AG10803 (cell line): ENCODE data around the gene CNTLN.
"Not testable (repeated sequence)": the region's sequence is repeated elsewhere in the genome, so short reads cannot be mapped to it uniquely, and the experiment has no call there.

Experiments
- DNase-seq: peaks from one replicate; pipeline ENCODE4 v3.0.0; 2010; ENCODE audit warnings: low read depth
- H3K4me3 ChIP-seq: 2 replicates; pipeline ENCODE4 v1.5.1; 2011; ENCODE audit warnings: mild to moderate bottlenecking, low read length, control low read depth
- TF ChIP-seq, protein P1 (sequence below): conservative IDR thresholded peaks from 2 replicates; pipeline ENCODE4 v1.5.1; 2011; ENCODE audit warnings: mild to moderate bottlenecking, low read length, control low read depth, inconsistent platforms

The CNTLN gene

DNA sequence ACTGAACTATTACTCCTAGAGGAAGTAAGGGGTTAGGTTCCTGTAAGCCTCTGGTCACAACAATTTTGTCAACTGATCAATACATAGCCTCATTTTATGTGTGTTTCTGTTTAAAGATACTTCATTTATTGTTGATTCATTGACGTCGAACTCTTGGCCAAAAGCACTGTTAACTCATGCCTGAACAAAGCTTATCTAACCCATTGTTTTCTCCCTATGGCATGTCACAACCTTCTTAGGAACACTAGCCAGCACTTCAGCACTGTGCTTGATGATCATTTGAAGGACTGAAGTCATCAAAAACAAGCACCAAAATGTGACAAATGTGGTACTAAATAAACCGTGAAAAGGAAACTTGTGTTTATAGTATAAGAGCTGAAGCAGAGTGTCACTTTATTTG, 13.5 kb downstream of the CNTLN start:
- TF ChIP-seq, protein P1, sequence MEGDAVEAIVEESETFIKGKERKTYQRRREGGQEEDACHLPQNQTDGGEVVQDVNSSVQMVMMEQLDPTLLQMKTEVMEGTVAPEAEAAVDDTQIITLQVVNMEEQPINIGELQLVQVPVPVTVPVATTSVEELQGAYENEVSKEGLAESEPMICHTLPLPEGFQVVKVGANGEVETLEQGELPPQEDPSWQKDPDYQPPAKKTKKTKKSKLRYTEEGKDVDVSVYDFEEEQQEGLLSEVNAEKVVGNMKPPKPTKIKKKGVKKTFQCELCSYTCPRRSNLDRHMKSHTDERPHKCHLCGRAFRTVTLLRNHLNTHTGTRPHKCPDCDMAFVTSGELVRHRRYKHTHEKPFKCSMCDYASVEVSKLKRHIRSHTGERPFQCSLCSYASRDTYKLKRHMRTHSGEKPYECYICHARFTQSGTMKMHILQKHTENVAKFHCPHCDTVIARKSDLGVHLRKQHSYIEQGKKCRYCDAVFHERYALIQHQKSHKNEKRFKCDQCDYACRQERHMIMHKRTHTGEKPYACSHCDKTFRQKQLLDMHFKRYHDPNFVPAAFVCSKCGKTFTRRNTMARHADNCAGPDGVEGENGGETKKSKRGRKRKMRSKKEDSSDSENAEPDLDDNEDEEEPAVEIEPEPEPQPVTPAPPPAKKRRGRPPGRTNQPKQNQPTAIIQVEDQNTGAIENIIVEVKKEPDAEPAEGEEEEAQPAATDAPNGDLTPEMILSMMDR = no peak
- no peak overlapping the region for H3K4me3 ChIP-seq
- DNase-seq = no peak

DNA sequence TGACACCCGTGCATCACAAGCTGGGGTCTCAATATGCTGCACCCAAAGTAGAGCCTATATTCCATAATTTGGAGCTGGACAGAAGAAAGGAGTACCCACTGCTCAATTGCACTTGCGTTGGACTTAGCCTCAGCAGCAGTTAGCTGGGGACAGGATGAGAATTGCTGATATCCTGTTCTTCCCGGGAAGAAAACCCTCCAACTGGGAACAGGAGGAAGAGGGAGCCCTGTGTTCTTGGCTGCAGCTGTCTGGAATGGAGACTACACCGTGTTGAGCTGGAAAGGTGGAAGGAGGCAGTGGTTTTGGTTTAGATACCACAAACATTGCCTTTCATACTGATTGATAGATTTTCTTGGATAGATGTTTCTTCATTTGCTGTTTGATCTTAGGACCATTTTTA, 24.6 kb downstream of the CNTLN start:
- H3K4me3 ChIP-seq = no peak overlapping the region
- TF ChIP-seq, protein P1 = no peak

DNA sequence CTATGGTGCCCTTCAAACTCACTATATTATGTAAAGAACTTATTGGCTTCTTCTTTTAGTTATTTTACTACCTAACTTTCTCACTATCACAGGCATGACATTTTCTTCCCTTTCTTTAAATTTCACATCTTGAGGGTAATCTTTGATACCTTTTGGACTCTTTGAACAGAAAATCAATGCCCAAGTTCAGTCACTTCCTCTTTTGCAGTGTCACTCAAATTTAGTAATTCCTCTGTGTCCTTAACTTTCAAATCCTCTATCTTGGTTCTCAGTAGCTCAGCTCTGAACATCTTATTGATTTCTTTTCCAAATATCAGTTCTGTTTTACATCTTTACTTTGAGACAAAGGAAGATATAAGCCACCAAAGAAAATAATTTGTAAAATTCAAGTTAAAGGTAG, 25.5 kb downstream of the CNTLN start:
- H3K4me3 ChIP-seq = no peak overlapping the region
- DNase-seq = no peak
- TF ChIP-seq, protein P1 = no peak

More for the DNA sequence above, 24.6 kb downstream of the CNTLN start:
- no peak for DNase-seq

DNA sequence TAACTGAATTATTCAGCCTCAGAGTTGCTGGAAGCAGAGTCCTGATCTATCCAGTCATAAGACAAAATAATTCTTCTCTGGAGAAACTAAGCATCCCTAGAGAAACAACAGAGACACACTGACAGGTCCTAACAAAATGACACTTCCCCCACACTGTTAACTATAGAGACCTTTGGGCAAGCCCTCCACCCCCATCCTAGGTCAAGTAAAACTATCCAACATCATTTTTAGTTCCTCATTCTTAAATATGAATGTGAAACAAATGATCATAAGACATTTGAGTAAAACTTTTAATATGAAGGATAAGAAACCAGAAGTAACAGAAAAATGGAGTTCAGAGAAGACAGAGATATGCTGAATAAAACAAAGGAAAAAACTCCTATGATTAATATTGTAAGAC, 30.9 kb downstream of the CNTLN start:
- no peak for DNase-seq
- TF ChIP-seq, protein P1 = no peak
- no peak overlapping the region for H3K4me3 ChIP-seq

DNA sequence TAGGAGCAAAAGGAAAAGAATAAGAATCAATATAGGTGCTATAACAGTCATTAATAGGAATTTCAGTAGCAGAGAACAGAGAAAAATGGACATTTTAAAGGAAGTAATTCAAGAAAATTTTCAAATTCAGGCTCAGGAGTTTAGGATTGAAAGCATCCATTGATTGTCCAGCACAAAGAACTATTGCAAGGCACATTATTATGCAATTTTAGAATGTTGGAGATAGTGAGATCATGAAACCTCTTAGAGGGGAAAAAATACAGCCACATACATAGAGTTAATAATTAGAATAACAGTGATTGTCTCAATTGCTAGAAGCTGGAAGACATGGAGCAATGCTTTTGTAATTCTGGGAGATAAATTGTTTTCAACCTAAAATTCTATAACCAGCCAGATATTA, 31.5 kb downstream of the CNTLN start:
- TF ChIP-seq, protein P1 = no peak
- H3K4me3 ChIP-seq = no peak overlapping the region
- DNase-seq = no peak

DNA sequence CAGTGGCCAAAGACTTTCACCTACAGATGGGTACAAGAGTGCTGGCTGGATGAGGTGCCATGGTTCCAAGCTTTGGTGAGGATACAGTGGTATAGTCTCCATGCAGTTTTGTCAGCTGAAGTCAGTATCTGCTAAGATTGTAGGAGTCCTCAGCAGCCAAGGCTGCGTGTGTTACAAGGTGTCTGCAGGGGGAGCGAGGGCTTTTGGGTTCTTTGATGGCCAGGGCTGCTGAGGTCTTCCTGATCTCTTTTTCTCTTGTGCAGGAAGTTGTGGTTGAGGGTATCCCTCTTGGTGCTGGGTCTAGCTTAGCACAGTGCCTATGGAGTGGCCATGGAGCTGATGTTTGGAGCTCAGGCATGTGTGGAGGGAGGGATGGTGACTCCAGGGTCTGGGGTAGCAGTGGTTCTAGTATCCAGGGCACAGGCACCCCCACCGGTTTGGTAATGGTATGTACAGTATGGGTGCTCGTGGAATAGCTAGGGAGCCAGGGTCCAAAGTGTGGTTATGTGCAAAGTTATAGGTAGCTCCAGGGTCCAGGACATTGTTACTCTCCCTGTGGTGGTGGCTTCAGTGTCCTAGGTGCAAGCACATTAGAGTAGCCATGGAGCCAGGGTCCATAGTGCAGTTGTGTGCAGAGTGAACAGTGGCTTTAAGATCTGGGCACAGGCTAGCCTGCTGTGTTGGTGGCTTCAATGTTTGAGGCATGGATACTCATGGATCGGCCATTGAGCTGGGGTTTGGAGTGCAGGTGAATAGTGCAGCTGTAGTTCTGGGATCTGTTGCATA, 36.7 kb downstream of the CNTLN start:
- no peak for DNase-seq
- TF ChIP-seq, protein P1 = no peak
- no peak overlapping the region for H3K4me3 ChIP-seq

DNA sequence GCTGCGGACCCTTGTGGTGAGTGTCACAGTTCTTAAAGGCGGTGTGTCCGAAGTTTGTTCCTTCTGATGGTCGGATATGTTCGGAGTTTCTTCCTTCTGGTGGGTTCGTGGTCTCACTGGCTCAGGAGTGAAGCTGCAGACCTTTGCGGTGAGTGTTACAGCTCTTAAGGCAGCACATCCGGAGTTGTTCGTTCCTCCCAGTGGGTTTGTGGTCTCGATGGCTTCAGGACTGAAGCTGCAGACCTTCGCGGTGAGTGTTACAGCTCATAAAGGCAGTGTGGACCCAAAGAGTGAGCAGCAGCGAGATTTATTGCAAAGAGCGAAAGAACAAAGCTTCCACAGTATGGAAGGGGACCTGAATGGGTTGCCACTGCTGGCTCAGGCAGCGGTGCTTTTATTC, 42.7 kb downstream of the CNTLN start:
- DNase-seq, H3K4me3 ChIP-seq: not testable (repeated sequence)
